HG03558 (cell line): ENCODE measurements around the gene ZGPAT.

Source experiments
- ATAC-seq: cut with Tn5 transposase; IDR thresholded peaks from one replicate; pipeline ENCODE4 v1.9.1; 2021; ENCODE audit warnings: moderate number of reproducible peaks; ENCODE audit not compliant: unreplicated experiment; ENCODE audit errors: extremely low read depth

ZGPAT gene

GRCh38 chr20:63742381-63743024, 34.7 kb downstream of the ZGPAT start:
- no peak for ATAC-seq

DNA sequence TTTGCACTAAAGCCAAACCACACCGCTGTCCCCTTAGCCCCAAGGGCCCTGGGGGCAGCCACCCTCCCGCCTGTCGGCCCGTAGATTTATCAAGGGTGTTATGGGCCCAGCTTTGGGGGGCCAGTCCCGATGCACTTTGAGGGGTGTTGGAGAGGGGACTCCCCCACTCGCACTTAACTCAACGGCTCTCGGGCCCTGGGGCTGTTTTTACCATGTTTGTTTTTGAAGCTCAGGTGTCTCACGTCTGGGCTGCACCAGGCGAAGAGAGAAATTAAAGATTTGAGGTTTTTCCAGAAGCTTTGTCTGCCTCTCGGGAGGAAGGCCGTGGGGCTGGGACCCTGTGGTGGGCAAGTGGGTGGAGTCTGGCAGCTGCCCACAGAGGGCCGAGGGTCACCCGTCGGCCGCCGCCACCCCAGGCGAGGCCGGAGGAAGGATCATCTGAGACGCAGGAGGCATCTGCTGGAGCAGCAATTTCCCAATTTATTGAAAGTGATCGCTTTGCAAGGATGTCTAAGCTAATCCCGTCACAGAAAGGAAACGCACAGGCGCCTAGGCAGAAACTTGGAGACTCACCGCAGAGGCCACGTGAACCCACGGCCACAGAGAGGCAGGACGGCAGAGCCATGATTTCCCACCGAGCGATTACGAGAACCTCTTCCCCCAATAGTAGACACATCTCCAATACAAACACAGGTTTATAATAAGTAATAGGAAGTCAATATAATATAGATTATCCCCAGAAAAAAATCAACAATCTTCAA, 35.6 kb downstream of the ZGPAT start:
- ATAC-seq: no peak

- no peak for ATAC-seq
These were observed 36.3 kb downstream of the ZGPAT start for GRCh38 chr20:63744158-63744557.

GRCh38 chr20:63744574-63745423, 37.0 kb downstream of the ZGPAT start:
- no peak for ATAC-seq

- no peak for ATAC-seq
These were observed 37.6 kb downstream of the ZGPAT start for GRCh38 chr20:63745424-63745805.

DNA sequence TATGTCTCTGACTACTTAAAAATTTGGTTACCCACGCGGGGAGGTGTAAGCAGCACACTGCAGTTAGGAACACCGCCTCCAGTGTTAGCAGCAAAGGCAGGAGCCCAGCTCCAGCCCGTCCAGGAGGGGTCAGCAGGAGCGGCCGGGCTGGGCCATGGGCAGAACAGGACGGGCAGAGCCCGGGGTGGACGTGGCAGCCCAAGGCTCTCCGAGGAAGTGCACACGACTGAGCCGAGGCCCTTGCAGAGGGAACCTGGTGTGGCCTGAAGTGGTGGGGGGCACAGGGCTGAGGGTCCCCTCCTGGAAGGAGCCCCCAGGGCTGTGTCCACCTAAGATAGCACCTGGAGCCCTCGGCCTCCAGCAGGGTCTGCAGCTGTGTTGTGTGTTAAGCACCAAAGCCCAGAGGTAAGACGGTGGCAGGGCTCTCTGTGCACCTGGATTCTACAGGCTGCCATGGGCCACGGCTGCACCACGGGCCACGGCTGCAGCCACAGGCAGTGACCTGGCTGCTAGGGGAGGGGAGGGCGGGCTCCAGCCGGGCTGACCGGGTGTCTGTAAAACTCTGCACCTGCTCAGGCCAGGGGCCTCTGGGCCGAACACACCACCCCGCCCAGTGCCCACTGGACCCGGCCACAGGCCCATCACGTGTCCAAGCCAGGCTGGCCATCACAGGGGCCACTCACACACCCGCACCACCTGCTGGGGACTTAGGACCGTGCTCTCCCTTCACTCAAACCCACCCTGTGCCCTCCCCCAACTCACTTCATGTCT, 38.3 kb downstream of the ZGPAT start:
- ATAC-seq: no peak

DNA sequence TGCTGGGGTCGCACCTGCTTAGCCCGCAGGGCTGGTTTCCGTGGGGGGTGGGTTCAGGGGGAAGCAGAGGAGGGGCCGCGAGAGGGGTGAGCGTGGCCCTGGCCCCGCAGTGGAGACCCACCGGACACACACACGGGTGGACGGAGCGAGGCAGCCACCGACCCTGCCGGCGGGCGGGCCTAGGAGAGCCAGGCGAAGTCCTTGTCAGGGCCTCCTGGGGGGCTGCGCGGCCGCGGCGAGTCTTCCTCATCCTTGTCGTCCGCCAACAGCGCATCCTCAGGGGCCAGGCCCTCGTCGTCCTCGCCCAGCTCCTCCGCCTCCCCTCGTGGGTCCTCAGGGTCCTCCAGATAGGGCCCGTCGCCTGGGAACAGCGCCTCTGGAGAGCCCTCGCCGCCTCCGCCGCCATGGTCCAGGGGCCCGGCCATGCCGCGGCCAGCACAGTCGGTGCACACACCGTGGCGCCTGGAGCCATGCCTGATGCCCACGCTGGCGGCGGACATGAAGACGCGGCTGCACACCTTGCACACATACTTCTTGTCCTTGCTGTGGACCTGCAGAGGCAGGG, 39.0 kb downstream of the ZGPAT start:
- ATAC-seq: no peak

DNA sequence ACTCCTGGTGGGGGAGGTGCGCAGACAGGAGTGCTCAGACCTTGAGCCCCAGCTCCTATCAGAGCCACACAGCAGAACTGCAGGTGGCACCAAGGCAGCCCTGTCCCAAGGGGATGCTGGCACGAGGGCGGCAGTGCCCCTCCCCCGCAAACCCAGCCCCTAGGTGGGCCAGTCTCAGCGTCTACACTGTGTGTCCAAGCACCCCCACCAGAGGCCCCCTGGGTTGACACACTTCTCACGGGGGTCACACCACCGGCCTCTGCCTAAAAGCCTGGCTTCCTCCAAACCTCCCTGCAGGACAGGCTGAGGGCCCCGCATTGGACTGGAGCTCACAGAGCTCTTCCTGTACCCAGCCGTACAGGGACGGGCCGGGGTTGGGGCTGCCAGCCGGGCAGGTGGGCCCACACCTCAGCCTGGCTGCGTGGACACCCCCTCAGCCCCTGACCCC, 39.8 kb downstream of the ZGPAT start:
- no peak for ATAC-seq

DNA sequence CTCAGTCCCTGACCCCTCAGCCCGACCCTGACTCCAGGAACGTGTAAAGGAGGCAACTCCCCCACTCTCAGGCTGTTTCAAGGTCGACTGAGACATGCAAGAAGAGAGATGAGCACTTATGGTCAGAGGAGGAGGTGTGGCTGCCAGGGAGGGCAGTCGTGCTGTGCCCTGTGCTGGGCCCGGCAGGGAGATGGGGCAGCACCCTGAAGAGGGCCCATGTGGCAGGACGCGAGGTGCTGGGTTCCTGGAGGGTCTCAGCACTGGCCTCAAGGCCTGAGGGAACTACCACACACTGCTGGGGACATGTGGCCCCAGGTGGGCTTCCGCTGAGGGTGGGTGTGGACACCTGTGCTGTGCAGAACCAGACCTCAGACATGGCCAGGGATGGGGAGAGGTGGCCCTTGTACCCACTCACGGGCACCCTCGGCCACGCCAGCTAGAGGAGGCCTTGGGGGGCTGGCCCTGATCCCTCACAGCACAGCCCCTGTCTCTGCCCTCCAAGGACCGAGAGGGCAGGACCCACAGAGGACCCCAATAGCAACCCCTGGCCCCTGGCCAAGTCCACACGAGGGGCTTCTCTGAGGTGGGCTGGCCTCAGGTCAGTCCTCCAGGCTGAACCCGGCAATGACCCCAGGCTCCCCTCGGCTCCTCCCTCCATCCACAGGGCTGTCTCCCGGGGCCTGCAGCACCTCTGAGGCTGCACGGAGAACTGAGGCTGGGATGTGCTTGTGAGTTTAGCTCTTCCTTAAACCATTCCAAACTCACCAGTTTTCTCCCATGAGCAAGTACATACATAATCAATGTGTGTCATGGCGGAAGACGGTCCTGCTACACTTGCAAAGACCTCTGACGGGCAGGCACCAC, 40.5 kb downstream of the ZGPAT start:
- ATAC-seq: no peak

- ATAC-seq: no peak
These were observed 41.1 kb downstream of the ZGPAT start for GRCh38 chr20:63748934-63749270.

- no peak for ATAC-seq
These were observed 42.0 kb downstream of the ZGPAT start for GRCh38 chr20:63749597-63750508.

DNA sequence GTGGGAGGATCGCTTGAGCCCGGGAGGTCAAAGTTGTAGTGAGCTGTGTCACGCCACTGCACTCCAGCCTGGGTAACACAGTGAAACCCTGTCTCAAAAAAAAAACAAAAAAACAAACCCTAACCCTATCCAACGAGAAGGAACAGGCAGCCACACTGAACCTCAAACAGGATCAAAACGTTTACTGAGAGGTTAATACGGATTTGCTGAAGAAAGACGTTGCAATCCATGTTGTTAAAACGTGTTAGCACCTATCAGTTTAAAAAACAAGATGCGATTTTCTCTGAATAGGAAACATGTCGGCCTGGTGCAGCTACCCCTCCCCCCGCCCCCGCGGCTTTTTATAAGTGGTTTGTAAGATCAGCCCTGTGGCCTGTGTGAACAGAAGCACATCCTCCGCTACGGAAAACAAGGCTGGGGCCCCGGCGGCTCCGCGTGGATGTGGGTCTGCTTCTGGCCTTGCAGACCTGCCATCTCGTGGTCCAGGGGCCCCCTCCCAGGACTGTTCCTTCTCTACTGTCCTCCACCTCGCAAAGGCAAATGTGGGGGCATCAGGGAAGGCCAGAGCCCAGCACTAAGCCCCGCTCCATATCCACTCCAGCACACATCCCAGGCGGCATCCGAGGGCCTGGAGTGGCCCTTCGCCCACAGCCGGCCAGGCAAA, 43.1 kb downstream of the ZGPAT start:
- no peak for ATAC-seq

- ATAC-seq: no peak
These were observed 43.8 kb downstream of the ZGPAT start for GRCh38 chr20:63751471-63752271.

DNA sequence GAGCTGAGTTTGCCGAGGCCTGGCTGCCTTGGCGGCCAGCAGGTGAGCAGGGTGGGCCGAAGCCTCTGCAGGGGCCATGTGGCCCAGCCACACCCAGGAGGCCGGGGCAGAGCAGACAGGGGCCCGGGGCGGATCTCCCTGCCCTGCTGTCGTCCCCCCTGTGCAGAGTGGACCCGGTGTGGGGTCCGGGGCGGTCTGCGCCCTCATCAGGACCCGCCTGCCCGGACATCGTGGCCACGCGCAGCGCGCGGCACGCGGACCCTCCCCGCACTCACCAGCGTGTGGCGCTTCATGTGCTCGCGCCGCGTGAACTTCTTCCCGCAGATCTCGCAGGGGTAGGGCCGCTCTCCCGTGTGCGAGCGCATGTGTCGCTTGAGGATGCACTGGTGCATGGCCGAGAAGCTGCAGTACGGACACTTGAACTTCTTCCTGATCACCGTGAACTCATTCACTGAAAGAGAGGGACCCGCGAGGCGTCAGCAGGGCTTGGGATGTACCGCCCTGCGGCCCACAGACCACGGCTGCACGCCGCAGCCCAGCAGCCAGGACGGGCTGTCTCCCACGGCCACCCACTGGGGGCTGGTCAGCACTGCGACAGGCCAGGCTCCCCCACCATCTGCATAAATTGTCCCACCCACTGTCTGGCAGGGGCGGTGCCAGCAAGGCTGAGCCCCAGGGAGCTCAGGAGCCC, 44.7 kb downstream of the ZGPAT start:
- no peak for ATAC-seq

GRCh38 chr20:63753381-63753780, 45.5 kb downstream of the ZGPAT start:
- no peak for ATAC-seq

DNA sequence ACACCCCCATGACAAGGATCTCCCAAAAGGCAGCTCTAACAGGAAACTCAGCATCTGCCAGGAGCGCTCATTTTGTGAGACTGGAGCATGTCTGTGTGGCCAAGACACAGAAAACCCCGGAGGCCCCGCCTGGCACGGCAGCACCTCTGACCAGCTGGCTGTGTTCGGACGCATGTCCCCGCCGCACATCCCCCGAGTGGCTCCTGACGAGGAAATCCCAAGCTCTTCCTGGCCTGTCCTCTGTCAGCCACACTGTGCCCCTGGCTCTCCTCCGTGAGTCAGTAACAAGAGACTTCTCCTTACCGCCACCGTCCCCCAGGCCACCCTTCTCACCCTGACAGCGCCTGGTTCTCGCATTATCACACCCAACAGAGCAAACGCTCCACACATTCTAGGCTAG, 46.2 kb downstream of the ZGPAT start:
- ATAC-seq: no peak
